ENCODE measurements around the gene LPCAT1.

DNA sequence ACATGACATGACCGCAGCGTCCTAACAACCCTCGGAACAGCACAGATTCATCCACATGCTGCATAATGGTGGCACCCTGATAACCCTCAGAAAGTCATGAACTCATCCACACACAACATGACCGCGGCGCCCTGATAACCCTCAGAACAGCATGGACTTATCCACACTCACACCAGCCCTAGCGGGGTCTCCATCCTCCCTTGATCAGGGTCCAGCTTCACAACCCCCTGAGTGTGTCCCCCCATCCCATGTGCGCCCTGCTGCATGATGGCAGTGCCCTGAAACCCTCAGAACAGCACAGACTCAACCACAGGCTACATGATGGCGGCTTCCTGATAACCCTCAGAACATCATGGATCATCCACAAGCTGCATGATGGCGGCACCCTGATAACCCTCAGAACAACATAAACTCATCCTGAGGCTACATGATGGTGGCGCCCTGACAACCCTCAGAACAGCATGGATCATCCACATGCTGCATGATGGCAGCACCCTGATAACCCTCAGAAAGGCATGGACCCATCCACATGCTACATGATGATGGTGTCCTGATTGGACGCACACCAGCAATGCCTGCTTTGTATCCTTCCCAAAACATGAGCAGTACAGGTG, 106.8 kb downstream of the LPCAT1 start:
- TF ChIP-seq CTCF (conservative IDR thresholded peaks at IDR 0.05; ENCODE audit: low read length) (no peak), EZH2phosphoT487 (IDR thresholded peaks at IDR 0.05; ENCODE audit: borderline replicate concordance) (no peak)

All from Loucy (cell line).